ENCODE results near the gene EXOSC7.

The EXOSC7 gene

DNA sequence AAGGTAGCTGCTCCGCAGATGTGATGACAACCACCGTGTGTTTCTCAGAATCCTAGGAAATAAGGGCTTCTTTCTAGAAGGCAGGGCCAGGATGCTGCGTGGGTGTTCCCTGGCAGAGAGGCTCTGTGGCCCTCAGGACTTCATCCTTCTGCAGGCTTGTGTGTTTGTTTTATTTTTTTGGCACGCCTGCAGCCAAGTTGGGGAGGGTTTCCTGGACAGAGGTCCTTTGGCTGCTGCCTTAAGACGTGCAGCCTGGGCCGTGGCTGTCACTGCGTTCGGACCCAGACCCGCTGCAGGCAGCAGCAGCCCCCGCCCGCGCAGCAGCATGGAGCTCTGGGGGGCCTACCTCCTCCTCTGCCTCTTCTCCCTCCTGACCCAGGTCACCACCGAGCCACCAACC is 50.0 kb downstream of the EXOSC7 start, which contains the start of gene CLEC3B:
Gene CLEC3B, plus strand, starts transcription at position 266 of the 400 bp plus-strand sequence. Its CDS starts 60 bp downstream, at position 326.
- ATAC-seq, result peak; percentile 24
- TF ChIP-seq ESRRG (CRISPR knock-in tag; IDR thresholded peaks at IDR 0.05), result no peak
- TF ChIP-seq ZNF8 (CRISPR knock-in tag; IDR thresholded peaks at IDR 0.05), result no peak
- TF ChIP-seq TOX (CRISPR knock-in tag; IDR thresholded peaks at IDR 0.05; ENCODE audit: borderline replicate concordance), result no peak
- TF ChIP-seq GLIS3 (CRISPR knock-in tag; IDR thresholded peaks at IDR 0.05), result no peak
- TF ChIP-seq, protein P1, sequence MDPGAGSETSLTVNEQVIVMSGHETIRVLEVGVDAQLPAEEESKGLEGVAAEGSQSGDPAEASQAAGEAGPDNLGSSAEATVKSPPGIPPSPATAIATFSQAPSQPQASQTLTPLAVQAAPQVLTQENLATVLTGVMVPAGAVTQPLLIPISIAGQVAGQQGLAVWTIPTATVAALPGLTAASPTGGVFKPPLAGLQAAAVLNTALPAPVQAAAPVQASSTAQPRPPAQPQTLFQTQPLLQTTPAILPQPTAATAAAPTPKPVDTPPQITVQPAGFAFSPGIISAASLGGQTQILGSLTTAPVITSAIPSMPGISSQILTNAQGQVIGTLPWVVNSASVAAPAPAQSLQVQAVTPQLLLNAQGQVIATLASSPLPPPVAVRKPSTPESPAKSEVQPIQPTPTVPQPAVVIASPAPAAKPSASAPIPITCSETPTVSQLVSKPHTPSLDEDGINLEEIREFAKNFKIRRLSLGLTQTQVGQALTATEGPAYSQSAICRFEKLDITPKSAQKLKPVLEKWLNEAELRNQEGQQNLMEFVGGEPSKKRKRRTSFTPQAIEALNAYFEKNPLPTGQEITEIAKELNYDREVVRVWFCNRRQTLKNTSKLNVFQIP (CRISPR knock-in tag; IDR thresholded peaks at IDR 0.05; ENCODE audit: borderline replicate concordance, low read depth), result no peak
- TF ChIP-seq ARNTL (CRISPR knock-in tag; IDR thresholded peaks at IDR 0.05; ENCODE audit: borderline replicate concordance, low read depth), result no peak
- TF ChIP-seq ZFP30 (CRISPR knock-in tag; IDR thresholded peaks at IDR 0.05), result no peak
- TF ChIP-seq BACH2 (CRISPR knock-in tag; IDR thresholded peaks at IDR 0.05; ENCODE audit: borderline replicate concordance), result no peak
- no peak for TF ChIP-seq ZC3H10 (CRISPR knock-in tag; IDR thresholded peaks at IDR 0.05)
- no peak for TF ChIP-seq ZFP3 (CRISPR knock-in tag; IDR thresholded peaks at IDR 0.05)
- TF ChIP-seq SNAI2 (CRISPR knock-in tag; IDR thresholded peaks at IDR 0.05), result no peak
- TF ChIP-seq OSR1 (CRISPR knock-in tag; IDR thresholded peaks at IDR 0.05), result no peak
- no peak for TF ChIP-seq RARB (CRISPR knock-in tag; IDR thresholded peaks at IDR 0.05)
- no peak for TF ChIP-seq CSDC2 (CRISPR knock-in tag; IDR thresholded peaks at IDR 0.05)
- no peak for TF ChIP-seq TCF4 (CRISPR knock-in tag; IDR thresholded peaks at IDR 0.05; ENCODE audit: borderline replicate concordance)
- TF ChIP-seq ZNF70 (CRISPR knock-in tag; IDR thresholded peaks at IDR 0.05), result no peak

DNA sequence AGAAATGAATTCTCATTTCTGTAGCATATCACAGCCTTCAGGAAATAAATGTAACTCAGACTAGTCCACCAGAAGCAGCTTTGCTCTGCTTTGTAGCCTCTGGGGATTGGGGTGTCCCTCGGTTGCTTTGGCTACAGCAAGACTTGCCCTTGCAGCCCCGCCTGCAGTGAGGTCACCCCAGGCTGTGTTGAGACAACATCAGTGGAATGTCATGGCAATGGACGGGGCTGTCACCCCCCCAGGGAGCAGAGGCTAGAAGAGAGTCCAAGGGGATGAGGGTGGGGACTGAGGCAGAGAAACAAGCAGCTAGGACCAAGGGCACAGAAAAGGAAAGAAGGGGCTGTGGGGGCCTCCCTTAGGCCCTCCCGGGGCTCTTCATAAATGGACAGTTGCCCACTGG is 50.9 kb downstream of the EXOSC7 start:
- no peak for TF ChIP-seq PPARA (CRISPR knock-in tag; IDR thresholded peaks at IDR 0.05; ENCODE audit: borderline replicate concordance)
- no peak for TF ChIP-seq ZFP3 (CRISPR knock-in tag; IDR thresholded peaks at IDR 0.05)
- TF ChIP-seq TCF4 (CRISPR knock-in tag; IDR thresholded peaks at IDR 0.05; ENCODE audit: borderline replicate concordance), result no peak
- no peak for TF ChIP-seq ARNTL (CRISPR knock-in tag; IDR thresholded peaks at IDR 0.05; ENCODE audit: borderline replicate concordance, low read depth)
- TF ChIP-seq GLIS3 (CRISPR knock-in tag; IDR thresholded peaks at IDR 0.05), result no peak
- TF ChIP-seq ZNF70 (CRISPR knock-in tag; IDR thresholded peaks at IDR 0.05), result no peak
- TF ChIP-seq OSR1 (CRISPR knock-in tag; IDR thresholded peaks at IDR 0.05), result no peak
- TF ChIP-seq, protein P2, sequence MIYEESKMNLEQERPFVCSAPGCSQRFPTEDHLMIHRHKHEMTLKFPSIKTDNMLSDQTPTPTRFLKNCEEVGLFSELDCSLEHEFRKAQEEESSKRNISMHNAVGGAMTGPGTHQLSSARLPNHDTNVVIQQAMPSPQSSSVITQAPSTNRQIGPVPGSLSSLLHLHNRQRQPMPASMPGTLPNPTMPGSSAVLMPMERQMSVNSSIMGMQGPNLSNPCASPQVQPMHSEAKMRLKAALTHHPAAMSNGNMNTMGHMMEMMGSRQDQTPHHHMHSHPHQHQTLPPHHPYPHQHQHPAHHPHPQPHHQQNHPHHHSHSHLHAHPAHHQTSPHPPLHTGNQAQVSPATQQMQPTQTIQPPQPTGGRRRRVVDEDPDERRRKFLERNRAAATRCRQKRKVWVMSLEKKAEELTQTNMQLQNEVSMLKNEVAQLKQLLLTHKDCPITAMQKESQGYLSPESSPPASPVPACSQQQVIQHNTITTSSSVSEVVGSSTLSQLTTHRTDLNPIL (CRISPR knock-in tag; IDR thresholded peaks at IDR 0.05; ENCODE audit: low read depth), result no peak
- TF ChIP-seq TOX (CRISPR knock-in tag; IDR thresholded peaks at IDR 0.05; ENCODE audit: borderline replicate concordance), result no peak
- TF ChIP-seq CSDC2 (CRISPR knock-in tag; IDR thresholded peaks at IDR 0.05), result no peak
- no peak for TF ChIP-seq SNAI2 (CRISPR knock-in tag; IDR thresholded peaks at IDR 0.05)
- no peak for TF ChIP-seq RARB (CRISPR knock-in tag; IDR thresholded peaks at IDR 0.05)
- ATAC-seq, result peak; percentile 36

DNA sequence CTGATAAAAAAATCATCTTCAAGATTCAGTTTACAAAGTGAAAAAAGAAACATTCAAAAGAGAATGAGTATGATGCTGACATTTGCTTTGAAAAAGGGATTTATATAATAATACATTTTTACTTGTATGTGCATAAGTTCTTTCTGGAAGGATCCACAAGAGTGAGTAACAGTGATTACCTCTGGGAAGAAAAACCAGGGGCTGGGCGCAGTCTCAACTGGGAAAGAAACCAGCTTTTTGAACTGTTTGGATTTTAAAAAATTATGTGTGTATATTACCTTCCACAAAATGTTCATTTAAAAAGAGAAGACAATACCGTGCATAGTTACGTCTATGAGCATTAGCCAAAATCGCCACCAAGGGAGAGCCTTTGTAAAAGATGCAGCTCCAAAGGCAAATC is 51.4 kb downstream of the EXOSC7 start:
- ATAC-seq, result no peak
- TF ChIP-seq, protein P1 (CRISPR knock-in tag; IDR thresholded peaks at IDR 0.05; ENCODE audit: borderline replicate concordance, low read depth), result no peak
- no peak for TF ChIP-seq ZNF565 (CRISPR knock-in tag; conservative IDR thresholded peaks at IDR 0.05; ENCODE audit: low read depth)
- no peak for TF ChIP-seq ZFP3 (CRISPR knock-in tag; IDR thresholded peaks at IDR 0.05)
- TF ChIP-seq ESRRG (CRISPR knock-in tag; IDR thresholded peaks at IDR 0.05), result no peak
- TF ChIP-seq OSR1 (CRISPR knock-in tag; IDR thresholded peaks at IDR 0.05), result no peak
- no peak for TF ChIP-seq CSDC2 (CRISPR knock-in tag; IDR thresholded peaks at IDR 0.05)
- TF ChIP-seq ZFP30 (CRISPR knock-in tag; IDR thresholded peaks at IDR 0.05), result no peak
- TF ChIP-seq, protein P2 (CRISPR knock-in tag; IDR thresholded peaks at IDR 0.05; ENCODE audit: low read depth), result no peak
- TF ChIP-seq SNAI2 (CRISPR knock-in tag; IDR thresholded peaks at IDR 0.05), result no peak
- no peak for TF ChIP-seq TOX (CRISPR knock-in tag; IDR thresholded peaks at IDR 0.05; ENCODE audit: borderline replicate concordance)
- no peak for TF ChIP-seq TCF4 (CRISPR knock-in tag; IDR thresholded peaks at IDR 0.05; ENCODE audit: borderline replicate concordance)
- TF ChIP-seq ZC3H10 (CRISPR knock-in tag; IDR thresholded peaks at IDR 0.05), result no peak
- TF ChIP-seq, protein P3, sequence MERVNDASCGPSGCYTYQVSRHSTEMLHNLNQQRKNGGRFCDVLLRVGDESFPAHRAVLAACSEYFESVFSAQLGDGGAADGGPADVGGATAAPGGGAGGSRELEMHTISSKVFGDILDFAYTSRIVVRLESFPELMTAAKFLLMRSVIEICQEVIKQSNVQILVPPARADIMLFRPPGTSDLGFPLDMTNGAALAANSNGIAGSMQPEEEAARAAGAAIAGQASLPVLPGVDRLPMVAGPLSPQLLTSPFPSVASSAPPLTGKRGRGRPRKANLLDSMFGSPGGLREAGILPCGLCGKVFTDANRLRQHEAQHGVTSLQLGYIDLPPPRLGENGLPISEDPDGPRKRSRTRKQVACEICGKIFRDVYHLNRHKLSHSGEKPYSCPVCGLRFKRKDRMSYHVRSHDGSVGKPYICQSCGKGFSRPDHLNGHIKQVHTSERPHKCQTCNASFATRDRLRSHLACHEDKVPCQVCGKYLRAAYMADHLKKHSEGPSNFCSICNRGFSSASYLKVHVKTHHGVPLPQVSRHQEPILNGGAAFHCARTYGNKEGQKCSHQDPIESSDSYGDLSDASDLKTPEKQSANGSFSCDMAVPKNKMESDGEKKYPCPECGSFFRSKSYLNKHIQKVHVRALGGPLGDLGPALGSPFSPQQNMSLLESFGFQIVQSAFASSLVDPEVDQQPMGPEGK (CRISPR knock-in tag; IDR thresholded peaks at IDR 0.05; ENCODE audit: borderline replicate concordance), result no peak
- TF ChIP-seq ISL1 (CRISPR knock-in tag; IDR thresholded peaks at IDR 0.05), result no peak
- TF ChIP-seq RARB (CRISPR knock-in tag; IDR thresholded peaks at IDR 0.05), result no peak
- TF ChIP-seq PPARA (CRISPR knock-in tag; IDR thresholded peaks at IDR 0.05; ENCODE audit: borderline replicate concordance), result no peak
- TF ChIP-seq, protein P4, sequence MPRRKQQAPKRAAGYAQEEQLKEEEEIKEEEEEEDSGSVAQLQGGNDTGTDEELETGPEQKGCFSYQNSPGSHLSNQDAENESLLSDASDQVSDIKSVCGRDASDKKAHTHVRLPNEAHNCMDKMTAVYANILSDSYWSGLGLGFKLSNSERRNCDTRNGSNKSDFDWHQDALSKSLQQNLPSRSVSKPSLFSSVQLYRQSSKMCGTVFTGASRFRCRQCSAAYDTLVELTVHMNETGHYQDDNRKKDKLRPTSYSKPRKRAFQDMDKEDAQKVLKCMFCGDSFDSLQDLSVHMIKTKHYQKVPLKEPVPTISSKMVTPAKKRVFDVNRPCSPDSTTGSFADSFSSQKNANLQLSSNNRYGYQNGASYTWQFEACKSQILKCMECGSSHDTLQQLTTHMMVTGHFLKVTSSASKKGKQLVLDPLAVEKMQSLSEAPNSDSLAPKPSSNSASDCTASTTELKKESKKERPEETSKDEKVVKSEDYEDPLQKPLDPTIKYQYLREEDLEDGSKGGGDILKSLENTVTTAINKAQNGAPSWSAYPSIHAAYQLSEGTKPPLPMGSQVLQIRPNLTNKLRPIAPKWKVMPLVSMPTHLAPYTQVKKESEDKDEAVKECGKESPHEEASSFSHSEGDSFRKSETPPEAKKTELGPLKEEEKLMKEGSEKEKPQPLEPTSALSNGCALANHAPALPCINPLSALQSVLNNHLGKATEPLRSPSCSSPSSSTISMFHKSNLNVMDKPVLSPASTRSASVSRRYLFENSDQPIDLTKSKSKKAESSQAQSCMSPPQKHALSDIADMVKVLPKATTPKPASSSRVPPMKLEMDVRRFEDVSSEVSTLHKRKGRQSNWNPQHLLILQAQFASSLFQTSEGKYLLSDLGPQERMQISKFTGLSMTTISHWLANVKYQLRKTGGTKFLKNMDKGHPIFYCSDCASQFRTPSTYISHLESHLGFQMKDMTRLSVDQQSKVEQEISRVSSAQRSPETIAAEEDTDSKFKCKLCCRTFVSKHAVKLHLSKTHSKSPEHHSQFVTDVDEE (CRISPR knock-in tag; IDR thresholded peaks at IDR 0.05), result no peak
- TF ChIP-seq ZNF8 (CRISPR knock-in tag; IDR thresholded peaks at IDR 0.05), result no peak
- no peak for TF ChIP-seq BACH2 (CRISPR knock-in tag; IDR thresholded peaks at IDR 0.05; ENCODE audit: borderline replicate concordance)
